Hippocampal formation (tissue), 2 donors: ENCODE results near the gene PLK5.
A peak's percentile ranks its signal among the peaks of the same experiment; 100 is the strongest.
"Not testable (repeated sequence)": the region's sequence is repeated elsewhere in the genome, so short reads cannot be mapped to it uniquely, and the experiment has no call there.

Source experiments
- DNase-seq, 2 donors: peaks; one replicate each; lab custom pipeline; 2025; lab: John Stamatoyannopoulos, UW

The PLK5 gene

DNA sequence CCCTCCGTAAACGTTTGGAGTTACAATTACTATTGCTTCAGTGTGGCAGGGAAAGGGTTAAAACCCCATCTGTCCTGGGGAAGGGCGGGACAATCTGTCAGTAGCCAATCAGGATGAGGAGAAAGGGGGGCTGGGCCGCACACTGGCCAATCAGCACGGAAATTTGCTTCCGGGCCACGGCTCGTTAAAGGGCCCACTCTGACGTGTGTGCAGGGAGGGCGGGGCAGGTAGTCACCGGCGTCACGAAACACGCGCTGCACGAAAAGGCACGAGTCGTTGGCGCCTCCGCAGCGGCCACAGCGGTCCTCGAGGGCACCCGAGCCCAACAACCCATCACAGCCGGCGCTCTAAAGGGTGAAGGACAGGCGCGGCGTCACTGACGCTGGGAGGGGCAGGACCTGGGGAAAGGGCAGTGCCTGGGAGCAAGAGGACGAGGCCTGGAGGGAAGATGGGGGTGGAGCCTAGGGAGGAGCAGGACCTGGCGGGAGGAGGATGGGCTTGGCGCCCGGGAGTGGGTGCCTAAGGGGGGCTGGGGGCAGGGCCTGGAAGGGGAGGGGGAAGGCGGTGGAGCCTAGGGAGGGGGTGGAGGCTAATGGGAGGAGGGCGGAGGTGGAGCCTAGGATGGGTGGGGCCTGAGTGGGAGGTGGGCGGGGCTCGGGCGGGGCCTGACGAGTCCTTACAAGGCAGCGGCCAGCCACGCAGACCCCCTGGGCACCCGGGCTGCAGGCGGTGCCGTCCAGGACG lies 15.9 kb upstream of the PLK5 start:
- peak; percentile 89 to 90 for DNase-seq

DNA sequence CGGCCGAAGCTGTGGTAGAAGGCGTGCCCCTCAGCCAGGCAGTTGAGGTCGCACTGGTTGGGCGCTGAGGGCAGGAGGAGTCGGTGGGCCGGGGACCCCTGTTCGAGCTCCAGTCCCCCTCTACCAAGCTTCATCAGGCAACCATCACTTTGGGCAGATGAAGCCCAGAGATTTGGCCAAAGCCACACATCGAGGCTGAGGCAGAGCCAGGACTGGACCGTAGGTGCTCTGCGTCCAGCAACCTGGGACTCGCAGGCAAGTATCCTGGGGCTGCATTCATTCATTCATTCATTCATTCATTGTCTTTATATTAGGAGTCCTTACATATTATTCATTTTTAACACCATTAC lies 15.4 kb upstream of the PLK5 start:
- DNase-seq = no peak

- DNase-seq = no peak
Measured at GRCh38 chr19:1509602-1510441, 14.1 kb upstream of the PLK5 start.

DNA sequence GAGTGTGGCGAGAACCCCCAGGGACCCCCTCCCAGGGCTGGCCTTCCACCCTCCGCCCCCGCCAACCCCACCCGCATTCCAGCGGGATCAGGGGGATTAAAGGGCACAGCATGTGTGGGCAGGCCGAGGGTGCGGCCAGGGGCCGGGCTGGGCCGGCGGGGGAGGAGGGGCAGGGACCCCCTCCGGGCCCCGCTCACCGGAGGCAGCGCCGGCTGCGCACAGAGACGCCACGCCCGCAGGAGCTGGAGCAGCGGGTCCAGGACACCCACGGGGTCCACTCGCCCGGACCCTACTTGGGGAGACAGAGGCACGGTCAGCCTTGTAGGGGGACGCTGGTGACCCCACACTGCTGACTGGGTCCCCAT lies 13.5 kb upstream of the PLK5 start:
- no peak for DNase-seq

DNA sequence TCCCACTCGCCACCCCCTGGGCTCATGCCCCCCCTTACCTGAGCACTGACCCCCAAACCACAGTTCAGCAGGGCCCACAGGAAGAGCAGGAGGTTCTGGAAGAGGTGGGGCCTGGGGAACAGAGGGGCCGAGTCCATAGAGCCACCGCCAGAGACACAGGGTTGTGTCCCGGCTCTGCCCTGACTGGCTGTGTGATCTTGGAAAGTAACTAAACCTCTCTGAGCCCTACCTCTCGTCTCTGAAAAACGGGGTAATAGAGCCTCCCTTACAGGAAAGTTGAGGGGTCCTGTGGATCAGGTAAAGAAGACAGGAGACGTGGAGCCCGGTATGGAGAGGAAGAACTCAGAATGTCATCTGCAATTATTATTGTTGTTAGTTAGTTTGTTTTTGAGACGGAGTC lies 13.1 kb upstream of the PLK5 start:
- no peak for DNase-seq

GRCh38 chr19:1511318-1512317 lies 12.3 kb upstream of the PLK5 start:
- no peak for DNase-seq

GRCh38 chr19:1512671-1513498 lies 11.0 kb upstream of the PLK5 start, which contains the start of gene ADAMTSL5:
Gene ADAMTSL5, minus strand, starts transcription at chr19:1513019. Its CDS starts 2,076 bp downstream, at chr19:1510943.
- DNase-seq = no peak

DNA sequence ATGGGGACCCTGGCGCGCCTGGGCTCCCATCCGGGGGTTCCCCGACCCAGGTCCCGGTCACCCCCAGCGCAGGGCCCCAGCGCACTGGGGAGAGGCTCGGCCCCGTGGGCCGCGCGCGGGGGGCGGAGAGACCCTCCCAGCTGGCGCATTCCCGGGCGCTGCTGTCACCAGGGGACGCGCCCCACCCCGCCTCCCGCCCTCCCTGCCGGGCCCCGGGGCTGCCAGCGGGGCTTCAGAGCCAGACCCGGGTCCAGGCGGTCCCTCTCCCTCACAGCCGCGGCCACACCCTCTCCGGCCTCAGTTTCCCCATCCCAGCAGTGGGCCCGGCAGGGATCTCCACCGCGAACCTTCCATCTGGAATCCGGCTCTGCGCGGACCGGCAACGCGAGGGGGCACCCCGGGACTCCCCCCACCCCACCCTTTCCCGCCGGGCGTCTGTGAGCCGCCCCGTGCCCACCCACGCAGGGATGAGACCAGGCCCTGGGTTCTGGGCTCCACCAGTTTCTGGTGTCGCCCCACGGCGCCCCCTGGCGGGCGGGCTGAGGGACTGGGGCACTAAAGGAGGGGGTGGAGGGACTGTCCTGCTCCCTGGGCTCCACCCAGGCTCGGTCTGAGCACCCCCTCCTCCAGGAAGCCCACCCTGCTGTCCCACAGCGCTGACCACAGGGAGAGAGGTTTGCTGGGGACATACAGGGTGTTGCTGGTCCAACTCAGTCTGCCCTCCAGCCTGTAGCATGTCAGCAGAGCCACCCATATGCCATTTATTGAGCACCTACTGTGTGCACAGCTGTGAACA lies 10.2 kb upstream of the PLK5 start:
- DNase-seq = no peak

DNA sequence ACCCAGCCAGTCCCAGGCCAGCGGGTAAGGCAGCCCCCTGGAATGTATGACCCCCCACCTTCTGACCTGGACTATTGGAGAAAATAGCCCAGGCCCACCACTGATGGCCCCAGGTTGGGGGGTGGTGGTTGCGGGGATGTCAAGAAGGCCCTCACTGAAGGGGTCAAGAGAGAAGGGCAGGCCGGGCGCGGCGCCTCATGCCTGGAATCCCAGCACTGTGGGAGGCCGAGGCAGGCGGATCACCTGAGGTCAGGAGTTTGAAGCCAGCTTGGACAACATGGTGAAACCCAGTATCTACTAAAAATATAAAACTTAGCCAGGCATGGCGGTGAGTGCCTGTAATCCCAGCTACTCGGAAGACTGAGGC lies 9.6 kb upstream of the PLK5 start:
- no peak for DNase-seq

DNA sequence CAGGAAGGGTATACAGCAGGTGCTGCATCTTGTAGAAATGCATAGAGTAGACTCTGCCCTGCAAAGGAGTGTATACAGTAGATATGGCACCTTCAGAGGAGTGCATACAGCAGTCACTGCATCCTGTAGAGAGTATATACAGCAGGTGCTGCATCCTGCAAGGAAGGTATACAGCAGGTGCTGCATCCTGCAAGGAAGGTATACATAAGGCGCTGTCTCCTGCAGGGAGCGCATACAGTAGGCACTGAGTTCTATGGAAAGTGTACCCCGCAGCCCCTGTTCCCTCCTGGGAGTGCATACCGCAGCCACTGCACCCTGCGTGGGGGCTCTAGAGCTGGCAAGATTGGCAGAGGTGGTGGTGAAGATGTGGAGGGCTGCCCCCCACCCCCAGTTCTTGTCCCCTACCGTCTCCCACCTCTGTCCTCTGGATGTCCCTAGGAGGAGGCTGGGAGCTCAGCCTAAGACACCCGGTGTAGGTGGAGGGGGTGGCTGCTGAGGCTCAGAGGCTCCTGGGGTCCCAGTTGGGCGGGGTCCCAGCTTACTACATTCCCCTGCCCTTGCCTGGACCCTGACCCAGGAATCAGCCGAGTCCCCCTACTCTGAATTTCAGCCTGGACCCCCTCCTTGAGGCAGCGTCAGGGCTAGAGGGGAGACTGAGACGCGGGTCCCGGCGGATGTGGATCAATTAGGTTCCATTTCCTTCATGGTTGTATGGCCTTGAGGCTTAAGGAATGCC lies 8.7 kb upstream of the PLK5 start:
- no peak for DNase-seq

DNA sequence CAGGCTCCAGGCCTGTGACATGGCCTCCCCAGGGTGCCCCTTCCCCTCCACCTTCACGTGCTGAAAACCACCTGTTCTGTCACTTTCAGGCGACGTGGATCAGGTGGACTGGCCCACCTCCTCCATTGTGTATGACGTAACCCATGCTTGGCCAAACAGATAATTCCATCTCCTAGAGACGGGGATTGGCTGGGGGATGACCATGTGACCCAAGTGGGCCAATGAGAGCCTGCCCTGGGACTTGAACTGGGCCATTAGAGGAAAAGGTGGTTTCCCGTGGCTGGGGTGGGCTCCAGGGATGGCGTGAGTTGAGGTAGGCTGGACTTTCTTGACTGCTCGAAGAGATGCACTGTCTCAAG lies 7.5 kb upstream of the PLK5 start:
- no peak for DNase-seq

GRCh38 chr19:1518471-1518870 lies 5.4 kb upstream of the PLK5 start:
- DNase-seq = no peak

DNA sequence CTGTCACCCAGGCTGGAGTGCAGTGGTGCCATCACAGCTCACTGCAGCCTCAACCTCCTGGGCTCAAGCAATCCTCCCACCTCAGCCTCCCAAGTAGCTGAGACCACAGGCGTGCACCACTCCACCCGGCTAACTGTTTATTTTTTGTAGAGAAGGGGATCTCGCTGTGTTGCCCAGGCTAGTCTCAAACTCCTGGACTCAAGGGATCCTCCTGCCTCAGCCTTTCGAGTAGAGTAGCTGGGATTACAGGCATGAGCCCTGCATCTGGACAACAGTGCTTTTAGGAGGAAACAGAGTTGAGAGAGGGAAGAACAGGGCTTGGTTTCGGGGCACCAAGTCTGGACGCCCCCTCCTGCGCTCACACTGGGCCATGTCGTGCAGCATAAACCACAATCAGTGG lies 4.1 kb upstream of the PLK5 start:
- DNase-seq = not testable (repeated sequence)

GRCh38 chr19:1520203-1520780 lies 3.6 kb upstream of the PLK5 start:
- no peak for DNase-seq

GRCh38 chr19:1521636-1522035 lies 2.2 kb upstream of the PLK5 start:
- DNase-seq = peak; percentile 27 to 47

DNA sequence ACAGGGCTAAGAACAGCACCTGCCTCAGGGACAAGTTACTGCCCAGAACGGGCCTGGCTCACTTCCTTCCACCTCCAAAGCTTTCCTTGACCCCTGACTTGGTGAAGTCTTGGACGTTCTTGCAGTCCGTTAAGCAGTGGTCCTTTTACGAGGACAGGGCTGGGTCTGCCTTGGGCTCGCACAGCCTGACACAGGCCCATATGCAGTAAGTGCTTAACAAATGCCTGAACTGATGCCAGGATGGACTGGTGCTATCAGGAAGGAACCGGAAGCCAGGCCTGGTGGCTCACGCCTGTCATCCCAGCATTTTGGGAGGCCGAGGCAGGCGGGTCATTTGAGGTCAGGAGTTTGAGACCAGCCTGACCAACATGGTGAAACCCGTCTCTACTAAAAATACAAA lies 1.8 kb upstream of the PLK5 start:
- no peak for DNase-seq

- no peak for DNase-seq
Measured at GRCh38 chr19:1522838-1523237, 1.0 kb upstream of the PLK5 start.

DNA sequence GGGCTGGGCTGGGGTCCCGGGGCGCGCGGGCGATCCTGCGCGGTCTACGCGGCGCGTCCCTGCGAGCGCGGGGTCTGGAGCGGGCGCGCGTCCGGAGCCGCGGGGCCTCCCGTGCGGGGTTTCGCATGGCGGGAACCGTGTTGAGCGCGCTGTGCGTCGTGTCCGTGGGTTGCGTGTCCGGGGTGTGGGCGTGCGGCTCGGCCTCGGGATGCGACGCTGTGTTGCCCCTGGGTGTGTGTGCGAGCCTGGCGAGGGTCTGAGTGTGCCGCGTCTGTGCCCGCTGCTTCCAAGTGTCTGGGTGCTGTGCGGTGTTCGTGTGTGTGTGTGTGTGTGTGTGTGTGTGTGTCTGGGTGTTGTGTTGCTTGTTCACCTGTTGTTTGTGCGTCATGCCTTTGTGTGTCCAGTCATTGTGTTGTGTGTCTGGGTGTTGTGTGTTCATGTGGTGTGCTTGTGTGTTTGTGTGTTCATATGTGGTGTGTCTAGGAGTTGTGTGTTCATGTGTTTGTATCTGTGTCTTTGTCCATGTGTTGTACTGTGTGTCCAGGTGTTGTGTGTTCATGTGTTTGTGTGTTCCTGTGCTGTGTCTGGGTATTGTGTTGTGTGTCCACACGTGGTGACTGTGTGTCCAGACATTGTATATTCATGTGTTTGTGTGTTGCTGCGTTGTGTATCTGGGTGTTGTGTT lies 552 bp downstream of the PLK5 start:
- no peak for DNase-seq

DNA sequence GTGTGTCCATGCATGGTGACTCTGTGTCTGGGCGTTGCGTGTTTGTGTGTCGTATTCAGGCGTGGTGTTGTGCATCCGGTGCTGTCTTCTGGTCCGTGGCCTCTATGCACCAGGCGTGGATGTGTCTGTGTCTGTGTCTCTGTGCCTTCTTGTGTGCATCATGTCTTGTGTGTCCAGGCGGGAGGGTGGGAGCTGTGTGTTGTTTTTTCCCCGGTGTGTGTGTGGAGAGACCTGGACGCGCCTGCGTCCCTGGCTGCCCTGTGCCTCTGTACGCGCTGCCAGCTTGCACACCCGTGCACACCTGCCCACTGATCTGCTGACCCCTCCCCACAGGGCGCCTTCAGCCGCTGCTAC lies 1.1 kb downstream of the PLK5 start:
- DNase-seq = no peak
